ENCODE data around the gene HSP90B1.

HSP90B1 gene

GRCh38 chr12:103947871-103948555 is 17.8 kb downstream of the HSP90B1 start:
- no peak overlapping the region for H3K4me3 ChIP-seq (ENCODE audit: low read length)
- no peak for TF ChIP-seq CTCF (conservative IDR thresholded peaks at IDR 0.05; ENCODE audit: low read depth, low read length)
- DNase-seq (ENCODE audit: low read depth): no peak

- no peak for DNase-seq (ENCODE audit: low read depth)
- no peak for TF ChIP-seq CTCF (conservative IDR thresholded peaks at IDR 0.05; ENCODE audit: low read depth, low read length)
- H3K4me3 ChIP-seq (ENCODE audit: low read length): no peak overlapping the region
Measured at GRCh38 chr12:103948746-103949406, 18.7 kb downstream of the HSP90B1 start.

GRCh38 chr12:103952497-103952896 is 22.3 kb downstream of the HSP90B1 start:
- H3K4me3 ChIP-seq (ENCODE audit: low read length): no peak overlapping the region
- DNase-seq (ENCODE audit: low read depth): no peak
- no peak for TF ChIP-seq CTCF (conservative IDR thresholded peaks at IDR 0.05; ENCODE audit: low read depth, low read length)

GRCh38 chr12:103955811-103956508 is 25.8 kb downstream of the HSP90B1 start:
- no peak for DNase-seq (ENCODE audit: low read depth)
- peak overlapping the region; percentile 90 for H3K4me3 ChIP-seq (ENCODE audit: low read length)
- no peak for TF ChIP-seq CTCF (conservative IDR thresholded peaks at IDR 0.05; ENCODE audit: low read depth, low read length)

GRCh38 chr12:103956509-103957027 is 26.4 kb downstream of the HSP90B1 start:
- no peak for TF ChIP-seq CTCF (conservative IDR thresholded peaks at IDR 0.05; ENCODE audit: low read depth, low read length)
- no peak for DNase-seq (ENCODE audit: low read depth)
- peak overlapping the region; percentile 90 for H3K4me3 ChIP-seq (ENCODE audit: low read length)

- no peak overlapping the region for H3K4me3 ChIP-seq (ENCODE audit: low read length)
- no peak for TF ChIP-seq CTCF (conservative IDR thresholded peaks at IDR 0.05; ENCODE audit: low read depth, low read length)
- no peak for DNase-seq (ENCODE audit: low read depth)
Measured at GRCh38 chr12:103957865-103958388, 27.7 kb downstream of the HSP90B1 start.
